ENCODE results near the gene DCAF10. TPM values are rescaled to one million over a fixed set of nuclear protein-coding genes. Genes with fewer than 3 reads are reported as not detected.

DCAF10 gene
- total RNA-seq, 1 donor from 2014 or later: 14.9 TPM

DNA sequence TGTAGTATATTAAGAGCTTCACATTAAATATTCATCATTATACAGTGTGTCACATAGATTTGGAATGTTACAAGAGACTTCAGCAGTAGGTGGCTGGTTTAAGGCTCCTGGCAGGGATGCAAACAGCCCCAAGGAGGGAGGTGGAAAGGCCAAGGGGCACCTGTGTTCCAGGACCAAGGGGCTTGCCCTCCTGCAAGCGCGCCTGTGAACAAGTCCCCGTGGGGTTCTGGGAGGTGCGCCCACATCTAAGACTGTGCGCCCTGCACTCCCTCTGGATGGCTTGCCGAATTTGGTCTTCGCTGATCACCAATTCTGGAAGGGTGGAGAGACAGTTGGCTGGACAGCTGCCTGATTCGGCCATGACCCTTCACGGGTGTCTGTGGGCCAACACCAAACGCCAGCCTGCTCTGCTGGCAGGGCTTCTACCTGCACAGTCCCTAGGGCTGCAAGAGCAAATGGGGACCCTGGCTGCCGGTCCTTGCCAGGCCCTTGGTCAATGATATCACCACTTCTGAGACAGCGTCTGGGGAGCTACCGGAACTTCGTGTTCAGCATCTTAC lies 115.4 kb downstream of the DCAF10 start:
- no peak for DNase-seq (ENCODE audit: low spot score)
- Mint-ChIP-seq H3K36me3 (ENCODE audit: low read depth, unreplicated experiment) (peaks cover 7% of the 10 kb centered on the region), H3K4me1 (ENCODE audit: unreplicated experiment) (peaks cover 66% of the 10 kb centered on the region), H3K4me3 (ENCODE audit: unreplicated experiment) (no peak overlapping the region), H3K27ac (ENCODE audit: unreplicated experiment) (peak overlapping the region; percentile 70), H3K27me3 (ENCODE audit: unreplicated experiment) (peaks cover 10% of the 10 kb centered on the region), H3K9me3 (ENCODE audit: unreplicated experiment) (no peaks in the 10 kb centered on the region)
- TF ChIP-seq, protein P1, sequence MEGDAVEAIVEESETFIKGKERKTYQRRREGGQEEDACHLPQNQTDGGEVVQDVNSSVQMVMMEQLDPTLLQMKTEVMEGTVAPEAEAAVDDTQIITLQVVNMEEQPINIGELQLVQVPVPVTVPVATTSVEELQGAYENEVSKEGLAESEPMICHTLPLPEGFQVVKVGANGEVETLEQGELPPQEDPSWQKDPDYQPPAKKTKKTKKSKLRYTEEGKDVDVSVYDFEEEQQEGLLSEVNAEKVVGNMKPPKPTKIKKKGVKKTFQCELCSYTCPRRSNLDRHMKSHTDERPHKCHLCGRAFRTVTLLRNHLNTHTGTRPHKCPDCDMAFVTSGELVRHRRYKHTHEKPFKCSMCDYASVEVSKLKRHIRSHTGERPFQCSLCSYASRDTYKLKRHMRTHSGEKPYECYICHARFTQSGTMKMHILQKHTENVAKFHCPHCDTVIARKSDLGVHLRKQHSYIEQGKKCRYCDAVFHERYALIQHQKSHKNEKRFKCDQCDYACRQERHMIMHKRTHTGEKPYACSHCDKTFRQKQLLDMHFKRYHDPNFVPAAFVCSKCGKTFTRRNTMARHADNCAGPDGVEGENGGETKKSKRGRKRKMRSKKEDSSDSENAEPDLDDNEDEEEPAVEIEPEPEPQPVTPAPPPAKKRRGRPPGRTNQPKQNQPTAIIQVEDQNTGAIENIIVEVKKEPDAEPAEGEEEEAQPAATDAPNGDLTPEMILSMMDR (IDR thresholded peaks at IDR 0.05; ENCODE audit: unreplicated experiment): no peak

- Mint-ChIP-seq H3K4me1 (ENCODE audit: unreplicated experiment) (peaks cover 71% of the 10 kb centered on the region), H3K36me3 (ENCODE audit: low read depth, unreplicated experiment) (peaks cover 14% of the 10 kb centered on the region), H3K9me3 (ENCODE audit: unreplicated experiment) (no peaks in the 10 kb centered on the region), H3K4me3 (ENCODE audit: unreplicated experiment) (peak overlapping the region; percentile 8), H3K27ac (ENCODE audit: unreplicated experiment) (peak overlapping the region; percentile 95), H3K27me3 (ENCODE audit: unreplicated experiment) (peaks cover 10% of the 10 kb centered on the region)
- TF ChIP-seq, protein P1 (IDR thresholded peaks at IDR 0.05; ENCODE audit: unreplicated experiment): no peak
- no peak for DNase-seq (ENCODE audit: low spot score)
These were observed 116.1 kb downstream of the DCAF10 start for GRCh38 chr9:37916471-37917312.

Other genes starting within 250 kb of the DCAF10 start
- 24.2 TPM for gene FBXO10, start 224.4 kb upstream of the DCAF10 start, total RNA-seq (ENCODE audit: unreplicated experiment)
- 52.5 TPM for gene TOMM5, start 208.2 kb upstream of the DCAF10 start, total RNA-seq (ENCODE audit: unreplicated experiment)
- gene FRMPD1, start 149.8 kb upstream of the DCAF10 start, total RNA-seq (ENCODE audit: unreplicated experiment): 0.08 TPM
- 4.7 TPM for gene TRMT10B, start 47.0 kb upstream of the DCAF10 start, total RNA-seq (ENCODE audit: unreplicated experiment)
- 30.8 TPM for gene EXOSC3, start 15.7 kb upstream of the DCAF10 start, total RNA-seq (ENCODE audit: unreplicated experiment)
- gene SLC25A51, start 103.3 kb downstream of the DCAF10 start, total RNA-seq (ENCODE audit: unreplicated experiment): 28.5 TPM

Data from endothelial cell (in vitro differentiated cells).